Activated CD8-positive, alpha-beta T cell treated with anti-CD3 and anti-CD28 coated beads for 36 hours (primary cell): ENCODE results near the gene NCKAP5L. TPM values are rescaled to one million over a fixed set of nuclear protein-coding genes. Genes with fewer than 3 reads are reported as not detected.
A peak's percentile ranks its signal among the peaks of the same experiment; 100 is the strongest.
"Not testable (repeated sequence)": the region's sequence is repeated elsewhere in the genome, so short reads cannot be mapped to it uniquely, and the experiment has no call there.

ENCODE experiments used
- ATAC-seq: fragments of 200-7000 bp; cut with Tn5 transposase; one replicate; pipeline ENCODE4 v1.10.0; 2021; ENCODE audit warnings: mild to moderate bottlenecking, moderate library complexity
- CTCF ChIA-PET: fragments of 350-600 bp; sonication (Branson Sonifier 250); formaldehyde crosslinking; loops from one replicate; lab custom pipeline; 2021; ENCODE audit warnings: antibody characterized with exemption; lab: Charles Lee
- POLR2A ChIA-PET: fragments of 350-600 bp; sonication (Branson Sonifier 250); formaldehyde crosslinking; loops from one replicate; lab custom pipeline; 2021; ENCODE audit warnings: antibody characterized with exemption; lab: Charles Lee
- DNase-seq: peaks from one replicate; pipeline ENCODE4 v3.0.0-alpha.2; 2020
- H3K27ac Mint-ChIP-seq: one replicate; pipeline ENCODE4 v1.8.0; 2021; ENCODE audit warnings: mild to moderate bottlenecking, mixed read lengths
- H3K27me3 Mint-ChIP-seq: one replicate; pipeline ENCODE4 v1.8.0; 2021; ENCODE audit warnings: mixed read lengths
- H3K36me3 Mint-ChIP-seq: one replicate; pipeline ENCODE4 v1.8.0; 2021; ENCODE audit warnings: low read depth, mixed read lengths
- H3K4me1 Mint-ChIP-seq: one replicate; pipeline ENCODE4 v1.8.0; 2021; ENCODE audit warnings: low read depth, mixed read lengths
- H3K4me3 Mint-ChIP-seq: one replicate; pipeline ENCODE4 v1.8.0; 2021; ENCODE audit warnings: mild to moderate bottlenecking, moderate library complexity, mixed read lengths
- H3K9me3 Mint-ChIP-seq: one replicate; pipeline ENCODE4 v1.8.0; 2021; ENCODE audit warnings: mixed read lengths
- intact Hi-C: fragments of 100-400 bp; cut with micrococcal nuclease; formaldehyde crosslinking; loops from one replicate; pipeline ENCODE4 v1.10.0; 2022
- total RNA-seq, 2 experiments: library from RNA; stranded (reverse); gene quantifications; one replicate each; pipeline ENCODE4 v1.2.3, GENCODE V29; 2021
- TF ChIP-seq, protein P1 (sequence below): fragments of 200-600 bp; IDR thresholded peaks from one replicate; pipeline ENCODE4 v1.8.0; 2022; ENCODE audit warnings: antibody characterized with exemption, mild to moderate bottlenecking

The NCKAP5L gene
- total RNA-seq, 2 experiments from 2014 or later: 5.5 to 5.7 TPM

DNA sequence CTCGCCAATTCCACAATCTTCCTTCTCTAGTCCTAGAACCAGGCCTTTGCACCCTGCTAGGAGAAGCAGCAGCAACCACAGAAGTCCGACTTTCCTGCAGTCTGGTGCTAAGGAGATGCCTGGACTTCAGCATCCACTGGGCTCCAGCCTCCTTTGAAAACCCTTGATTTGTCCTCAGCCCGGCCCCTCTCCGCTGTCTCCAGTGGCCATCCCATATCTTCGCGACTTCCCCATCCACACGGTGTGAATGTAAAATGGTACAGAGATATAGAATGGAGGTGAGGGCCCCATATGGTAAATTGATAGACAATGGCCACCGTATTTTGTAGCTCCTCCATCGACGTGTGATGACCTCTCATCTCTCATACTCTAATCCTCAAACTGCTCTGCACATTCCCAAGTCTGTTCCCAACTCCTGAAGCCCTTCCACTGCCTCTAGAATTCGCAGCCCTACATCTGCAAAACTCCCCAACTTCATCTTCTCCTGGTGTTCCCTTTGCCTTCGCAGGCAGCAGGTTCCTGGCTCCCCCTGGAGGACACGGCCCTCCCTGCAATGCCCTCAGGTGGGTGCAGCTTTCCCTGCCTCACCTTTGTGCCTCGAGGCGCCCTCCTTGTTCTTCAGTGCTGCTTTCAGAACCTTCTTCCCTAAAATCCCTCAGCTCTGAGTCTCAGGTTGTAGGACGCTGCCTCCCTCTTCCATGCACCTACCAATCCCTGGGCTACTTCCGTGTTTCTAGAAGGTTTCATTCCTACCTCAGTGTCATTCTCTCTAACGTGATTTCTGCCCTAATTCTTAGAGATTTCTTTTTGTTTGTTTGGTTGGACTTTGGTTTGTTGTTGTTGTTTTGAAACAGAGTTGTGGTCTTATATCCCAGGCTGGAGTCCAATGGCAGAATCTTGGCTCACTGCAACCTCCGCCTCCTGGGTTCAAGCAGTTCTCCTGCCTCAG lies 50.1 kb downstream of the NCKAP5L start:
- intact Hi-C loops: loop anchor here (2.0 kb wide), 1 partner anchor 61 kb away; no protein-coding TSS in a partner anchor
- no peaks in the 10 kb centered on the region for H3K9me3 Mint-ChIP-seq
- DNase-seq (peak; percentile 85), ATAC-seq (peak; percentile 77)
- TF ChIP-seq, protein P1, sequence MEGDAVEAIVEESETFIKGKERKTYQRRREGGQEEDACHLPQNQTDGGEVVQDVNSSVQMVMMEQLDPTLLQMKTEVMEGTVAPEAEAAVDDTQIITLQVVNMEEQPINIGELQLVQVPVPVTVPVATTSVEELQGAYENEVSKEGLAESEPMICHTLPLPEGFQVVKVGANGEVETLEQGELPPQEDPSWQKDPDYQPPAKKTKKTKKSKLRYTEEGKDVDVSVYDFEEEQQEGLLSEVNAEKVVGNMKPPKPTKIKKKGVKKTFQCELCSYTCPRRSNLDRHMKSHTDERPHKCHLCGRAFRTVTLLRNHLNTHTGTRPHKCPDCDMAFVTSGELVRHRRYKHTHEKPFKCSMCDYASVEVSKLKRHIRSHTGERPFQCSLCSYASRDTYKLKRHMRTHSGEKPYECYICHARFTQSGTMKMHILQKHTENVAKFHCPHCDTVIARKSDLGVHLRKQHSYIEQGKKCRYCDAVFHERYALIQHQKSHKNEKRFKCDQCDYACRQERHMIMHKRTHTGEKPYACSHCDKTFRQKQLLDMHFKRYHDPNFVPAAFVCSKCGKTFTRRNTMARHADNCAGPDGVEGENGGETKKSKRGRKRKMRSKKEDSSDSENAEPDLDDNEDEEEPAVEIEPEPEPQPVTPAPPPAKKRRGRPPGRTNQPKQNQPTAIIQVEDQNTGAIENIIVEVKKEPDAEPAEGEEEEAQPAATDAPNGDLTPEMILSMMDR: peak; percentile 87
- POLR2A ChIA-PET: interaction anchor here (0.9 to 1.7 kb wide), 9 partner anchors 14 to 63 kb away, joined by 3 to 9 read pairs (median 4); partner anchors contain the start of gene TMBIM6
- no peak overlapping the region for H3K27ac Mint-ChIP-seq
- peaks cover 8% of the 10 kb centered on the region for H3K27me3 Mint-ChIP-seq
- no peaks in the 10 kb centered on the region for H3K36me3 Mint-ChIP-seq
- no peak overlapping the region for H3K4me3 Mint-ChIP-seq
- H3K4me1 Mint-ChIP-seq: peaks cover 13% of the 10 kb centered on the region
- CTCF ChIA-PET: interaction anchor here (0.6 to 5.4 kb wide), 67 partner anchors 10 to 420 kb away, joined by 3 to 91 read pairs (median 5); partner anchors contain the start of genes AQP2, BCDIN3D, NCKAP5L and TMBIM6

DNA sequence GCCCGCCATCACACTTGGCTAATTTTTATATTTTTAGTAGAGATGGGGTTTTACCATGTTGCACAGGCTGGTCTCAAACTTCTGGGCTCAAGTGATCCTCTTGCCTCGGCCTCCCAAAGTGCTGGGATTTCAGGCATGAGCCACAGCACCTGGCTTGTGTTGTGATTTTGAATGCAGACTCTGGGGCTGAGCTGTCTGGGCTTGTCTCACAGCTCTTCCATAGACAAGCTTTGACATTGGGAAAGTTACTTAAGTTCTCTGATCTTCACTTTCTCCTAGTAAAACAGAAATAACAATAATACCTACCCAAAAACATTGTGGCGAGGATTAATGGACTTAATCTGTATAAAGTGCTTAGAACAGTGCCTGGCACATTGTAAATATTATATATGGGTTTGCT lies 50.9 kb downstream of the NCKAP5L start:
- H3K27ac Mint-ChIP-seq: no peak overlapping the region

DNA sequence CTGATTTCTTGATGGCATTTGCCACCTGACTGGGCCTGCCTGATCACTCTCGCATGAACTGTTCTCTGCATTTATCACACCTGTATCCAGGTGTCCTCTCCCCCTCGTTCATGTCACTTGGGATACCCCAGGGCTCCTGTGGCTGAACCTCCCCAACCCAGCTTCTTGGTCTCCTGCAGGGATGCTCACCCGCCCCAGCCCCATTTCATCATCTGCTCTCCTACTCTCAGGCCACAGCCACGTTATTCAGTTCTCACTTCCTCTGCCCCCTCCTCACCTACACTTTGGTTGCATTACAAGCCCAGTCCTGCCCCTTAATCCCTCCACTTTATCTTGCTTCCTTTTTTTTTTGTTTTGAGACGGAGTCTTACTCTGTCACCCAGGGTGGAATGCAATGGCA lies 51.4 kb downstream of the NCKAP5L start:
- ChIA-PET POLR2A (interaction anchor here (0.6 to 1.7 kb wide), 7 partner anchors 11 to 855 kb away, joined by 3 to 6 read pairs (median 3); no protein-coding TSS in a partner anchor), CTCF (interaction anchor here (1.2 to 5.4 kb wide), 31 partner anchors 12 to 418 kb away, joined by 3 to 91 read pairs (median 8); partner anchors contain the start of gene TMBIM6)
- Mint-ChIP-seq H3K9me3 (no peaks in the 10 kb centered on the region), H3K4me3 (no peak overlapping the region), H3K27me3 (peaks cover 8% of the 10 kb centered on the region), H3K27ac (no peak overlapping the region), H3K4me1 (peaks cover 13% of the 10 kb centered on the region), H3K36me3 (no peaks in the 10 kb centered on the region)
- TF ChIP-seq, protein P1: no peak
- ATAC-seq (no peak), DNase-seq (no peak)
- intact Hi-C loops: loop anchor here (2.0 kb wide), 1 partner anchor 62 kb away; no protein-coding TSS in a partner anchor

More for the DNA sequence above, 50.9 kb downstream of the NCKAP5L start:
- no peaks in the 10 kb centered on the region for H3K36me3 Mint-ChIP-seq
- no peak for ATAC-seq
- no peak overlapping the region for H3K4me3 Mint-ChIP-seq
- peaks cover 8% of the 10 kb centered on the region for H3K27me3 Mint-ChIP-seq
- no peaks in the 10 kb centered on the region for H3K9me3 Mint-ChIP-seq
- H3K4me1 Mint-ChIP-seq: peaks cover 13% of the 10 kb centered on the region
- CTCF ChIA-PET: interaction anchor here (0.6 to 5.4 kb wide), 57 partner anchors 11 to 419 kb away, joined by 3 to 91 read pairs (median 5); partner anchors contain the start of genes AQP2, BCDIN3D, NCKAP5L and TMBIM6
- DNase-seq: no peak
- POLR2A ChIA-PET: interaction anchor here (0.6 to 1.7 kb wide), 11 partner anchors 11 to 855 kb away, joined by 3 to 9 read pairs (median 3); partner anchors contain the start of gene TMBIM6
- TF ChIP-seq, protein P1: no peak
- intact Hi-C loops: loop anchor here (2.0 kb wide), 1 partner anchor 61 kb away; no protein-coding TSS in a partner anchor

DNA sequence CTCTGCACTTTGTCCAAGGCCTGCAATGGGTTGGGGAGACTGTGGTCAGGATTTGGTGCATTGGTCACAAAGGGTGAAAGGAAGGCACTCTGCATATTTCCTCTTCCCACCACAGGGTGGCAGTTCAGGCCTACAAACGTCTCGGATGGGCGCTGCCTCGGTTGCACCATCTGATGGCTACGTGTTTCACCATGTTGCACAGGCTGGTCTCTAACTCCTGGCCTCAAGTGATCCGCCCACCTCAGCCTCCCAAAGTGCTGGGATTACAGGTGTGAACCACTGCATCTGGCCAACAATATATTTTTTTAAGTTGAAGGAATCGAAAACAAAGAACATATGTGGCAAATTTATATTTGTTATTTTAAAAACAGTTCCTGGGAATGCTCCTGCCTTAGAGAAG lies 51.8 kb downstream of the NCKAP5L start:
- Mint-ChIP-seq H3K4me1 (peaks cover 13% of the 10 kb centered on the region), H3K27ac (peak overlapping the region; percentile 33), H3K9me3 (no peaks in the 10 kb centered on the region), H3K4me3 (no peak overlapping the region), H3K36me3 (no peaks in the 10 kb centered on the region), H3K27me3 (peaks cover 8% of the 10 kb centered on the region)
- TF ChIP-seq, protein P1: peak; percentile 79
- POLR2A ChIA-PET: interaction anchor here (1.3 to 1.7 kb wide), 2 partner anchors 12 to 27 kb away, joined by 3 to 6 read pairs; no protein-coding TSS in a partner anchor
- ATAC-seq: peak; percentile 97
- peak; percentile 82 for DNase-seq
- intact Hi-C loops: loop anchor here (2.0 kb wide), 1 partner anchor 62 kb away; no protein-coding TSS in a partner anchor
- CTCF ChIA-PET: interaction anchor here (2.1 to 5.4 kb wide), 6 partner anchors 11 to 191 kb away, joined by 6 to 91 read pairs (median 21); no protein-coding TSS in a partner anchor

DNA sequence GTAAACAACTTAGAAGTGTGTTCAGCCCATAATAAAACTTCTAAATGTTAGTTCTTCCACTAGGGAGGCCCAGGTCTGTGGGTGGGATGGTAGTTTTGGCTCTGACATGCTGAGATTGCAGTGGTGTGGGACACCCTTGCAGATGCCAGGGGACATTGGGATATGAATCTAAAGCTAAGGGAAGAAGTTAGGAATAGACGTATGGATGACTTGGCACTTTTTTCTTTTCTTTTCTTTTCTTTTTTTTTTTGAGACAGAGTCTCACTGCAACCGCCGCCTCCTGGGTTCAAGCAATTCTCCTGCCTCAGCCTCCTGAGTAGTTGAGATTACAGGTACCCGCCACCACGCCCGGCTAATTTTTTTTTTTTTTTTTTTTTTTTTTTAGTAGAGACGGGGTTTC lies 55.1 kb downstream of the NCKAP5L start:
- ChIA-PET CTCF (interaction anchor here (1.6 to 2.7 kb wide), 5 partner anchors 9 to 136 kb away, joined by 4 to 12 read pairs (median 7); partner anchors contain the start of gene TMBIM6), POLR2A (interaction anchor here (1.0 to 1.2 kb wide), 3 partner anchors 16 to 32 kb away, joined by 3 read pairs; partner anchors contain the start of gene TMBIM6)
- H3K36me3 Mint-ChIP-seq, DNase-seq, ATAC-seq, intact Hi-C loops, H3K27me3 Mint-ChIP-seq, H3K27ac Mint-ChIP-seq, H3K9me3 Mint-ChIP-seq, H3K4me3 Mint-ChIP-seq, H3K4me1 Mint-ChIP-seq: not testable (repeated sequence)
